ENCODE data around the gene GPR15LG. TPM values are rescaled to one million over a fixed set of nuclear protein-coding genes. Genes with fewer than 3 reads are reported as not detected.
A peak's percentile ranks its signal among the peaks of the same experiment; 100 is the strongest.

Gene GPR15LG
- total and polyA plus RNA-seq, 2 experiments from 2014 or later = 0.45 to 2.6 TPM

DNA sequence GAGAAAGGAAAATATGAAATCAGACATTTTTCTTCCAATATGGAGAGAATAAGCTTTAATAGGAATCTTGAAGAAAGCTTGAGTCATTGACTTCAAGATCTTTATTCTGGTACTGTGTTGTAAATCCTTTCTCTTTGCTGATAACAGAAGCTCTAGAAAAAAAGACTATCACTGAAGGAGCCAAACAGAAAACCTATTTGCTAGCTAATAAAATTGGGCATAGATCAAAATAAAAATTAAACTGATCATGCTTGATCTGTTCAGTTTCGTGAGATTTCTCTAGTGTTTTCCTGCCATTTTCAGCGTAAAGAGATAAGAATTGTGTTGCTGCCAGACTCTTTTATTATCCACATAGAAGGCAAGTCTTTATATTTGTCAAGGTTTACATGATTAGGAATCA lies 35.8 kb upstream of the GPR15LG start:
- no peak for TF ChIP-seq EZH2 (IDR thresholded peaks at IDR 0.05; ENCODE audit: borderline replicate concordance)
- TF ChIP-seq, protein P1, sequence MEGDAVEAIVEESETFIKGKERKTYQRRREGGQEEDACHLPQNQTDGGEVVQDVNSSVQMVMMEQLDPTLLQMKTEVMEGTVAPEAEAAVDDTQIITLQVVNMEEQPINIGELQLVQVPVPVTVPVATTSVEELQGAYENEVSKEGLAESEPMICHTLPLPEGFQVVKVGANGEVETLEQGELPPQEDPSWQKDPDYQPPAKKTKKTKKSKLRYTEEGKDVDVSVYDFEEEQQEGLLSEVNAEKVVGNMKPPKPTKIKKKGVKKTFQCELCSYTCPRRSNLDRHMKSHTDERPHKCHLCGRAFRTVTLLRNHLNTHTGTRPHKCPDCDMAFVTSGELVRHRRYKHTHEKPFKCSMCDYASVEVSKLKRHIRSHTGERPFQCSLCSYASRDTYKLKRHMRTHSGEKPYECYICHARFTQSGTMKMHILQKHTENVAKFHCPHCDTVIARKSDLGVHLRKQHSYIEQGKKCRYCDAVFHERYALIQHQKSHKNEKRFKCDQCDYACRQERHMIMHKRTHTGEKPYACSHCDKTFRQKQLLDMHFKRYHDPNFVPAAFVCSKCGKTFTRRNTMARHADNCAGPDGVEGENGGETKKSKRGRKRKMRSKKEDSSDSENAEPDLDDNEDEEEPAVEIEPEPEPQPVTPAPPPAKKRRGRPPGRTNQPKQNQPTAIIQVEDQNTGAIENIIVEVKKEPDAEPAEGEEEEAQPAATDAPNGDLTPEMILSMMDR (IDR thresholded peaks at IDR 0.05; ENCODE audit: poor library complexity) = no peak
- TF ChIP-seq EZH2phosphoT487 (IDR thresholded peaks at IDR 0.05; ENCODE audit: low read depth, severe bottlenecking, unreplicated experiment) = no peak
- H4K20me1 ChIP-seq (ENCODE audit: insufficient read depth, poor library complexity, severe bottlenecking) = no peaks in the 10 kb centered on the region
- H3K9me3 ChIP-seq (ENCODE audit: low read depth) = no peaks in the 10 kb centered on the region
- peak overlapping the region; percentile 83 for H3K27ac ChIP-seq
- WGBS (ENCODE audit: low lambda C conversion rate, missing lambda C conversion rate) = 86% methylated on average over 2 of the region's 2 CpGs
- H3K4me3 ChIP-seq = no peak overlapping the region
- H3K79me2 ChIP-seq = peaks cover 31% of the 10 kb centered on the region
- no peak overlapping the region for H3K4me2 ChIP-seq
- peaks cover 19% of the 10 kb centered on the region for H3K4me1 ChIP-seq (ENCODE audit: insufficient read depth)
- no peak for DNase-seq (ENCODE audit: low spot score)
- no peaks in the 10 kb centered on the region for H3K27me3 ChIP-seq
- H2AFZ ChIP-seq = peak overlapping the region; percentile 87
- no peaks in the 10 kb centered on the region for H3K36me3 ChIP-seq (replicated peaks; ENCODE audit: insufficient read depth, low read depth)
- H3K9me2 ChIP-seq (replicated peaks; ENCODE audit: insufficient read depth) = no peaks in the 10 kb centered on the region

- peaks cover 19% of the 10 kb centered on the region for H3K4me1 ChIP-seq (ENCODE audit: insufficient read depth)
- peak; percentile 24 for DNase-seq (ENCODE audit: low spot score)
- H3K79me2 ChIP-seq = peaks cover 32% of the 10 kb centered on the region
- H3K27me3 ChIP-seq = no peaks in the 10 kb centered on the region
- no peaks in the 10 kb centered on the region for H3K9me3 ChIP-seq (ENCODE audit: low read depth)
- H3K9me2 ChIP-seq (replicated peaks; ENCODE audit: insufficient read depth) = no peaks in the 10 kb centered on the region
- TF ChIP-seq EZH2 (IDR thresholded peaks at IDR 0.05; ENCODE audit: borderline replicate concordance) = no peak
- TF ChIP-seq, protein P1 (IDR thresholded peaks at IDR 0.05; ENCODE audit: poor library complexity) = no peak
- no peak for TF ChIP-seq EZH2phosphoT487 (IDR thresholded peaks at IDR 0.05; ENCODE audit: low read depth, severe bottlenecking, unreplicated experiment)
- peak overlapping the region; percentile 87 for H2AFZ ChIP-seq
- H4K20me1 ChIP-seq (ENCODE audit: insufficient read depth, poor library complexity, severe bottlenecking) = no peaks in the 10 kb centered on the region
- H3K4me2 ChIP-seq = peak overlapping the region; percentile 66
- H3K4me3 ChIP-seq = peak overlapping the region; percentile 22
- peak overlapping the region; percentile 83 for H3K27ac ChIP-seq
- no peaks in the 10 kb centered on the region for H3K36me3 ChIP-seq (replicated peaks; ENCODE audit: insufficient read depth, low read depth)
- WGBS (ENCODE audit: low lambda C conversion rate, missing lambda C conversion rate) = 85% methylated on average over 20 of the region's 20 CpGs
These were observed 35.0 kb upstream of the GPR15LG start for GRCh38 chr10:84138478-84139125.

GRCh38 chr10:84139126-84140035 lies 34.2 kb upstream of the GPR15LG start, which contains the start of gene GHITM:
Gene GHITM, plus strand, starts transcription at chr10:84139509. Its CDS starts 1,992 bp downstream, at chr10:84141501.
- no peaks in the 10 kb centered on the region for H3K9me2 ChIP-seq (replicated peaks; ENCODE audit: insufficient read depth)
- H3K9me3 ChIP-seq (ENCODE audit: low read depth) = no peaks in the 10 kb centered on the region
- H4K20me1 ChIP-seq (ENCODE audit: insufficient read depth, poor library complexity, severe bottlenecking) = no peaks in the 10 kb centered on the region
- H3K79me2 ChIP-seq = peaks cover 32% of the 10 kb centered on the region
- no peaks in the 10 kb centered on the region for H3K36me3 ChIP-seq (replicated peaks; ENCODE audit: insufficient read depth, low read depth)
- H3K4me3 ChIP-seq = peak within 1 kb of the TSS; percentile 87
- H3K4me2 ChIP-seq = peak within 1 kb of the TSS; percentile 91
- H3K27me3 ChIP-seq = no peaks in the 10 kb centered on the region
- TF ChIP-seq EZH2 (IDR thresholded peaks at IDR 0.05; ENCODE audit: borderline replicate concordance) = no peak
- TF ChIP-seq, protein P1 (IDR thresholded peaks at IDR 0.05; ENCODE audit: poor library complexity) = peak; percentile 16
- 2% methylated on average over 61 of the region's 61 CpGs for WGBS (ENCODE audit: low lambda C conversion rate, missing lambda C conversion rate)
- peak; percentile 99 for DNase-seq (ENCODE audit: low spot score)
- H3K27ac ChIP-seq = peak within 1 kb of the TSS; percentile 95
- H2AFZ ChIP-seq = peak within 1 kb of the TSS; percentile 87
- H3K4me1 ChIP-seq (ENCODE audit: insufficient read depth) = peaks cover 19% of the 10 kb centered on the region
